Measurements from ENCODE around the gene VARS2.

The VARS2 gene

DNA sequence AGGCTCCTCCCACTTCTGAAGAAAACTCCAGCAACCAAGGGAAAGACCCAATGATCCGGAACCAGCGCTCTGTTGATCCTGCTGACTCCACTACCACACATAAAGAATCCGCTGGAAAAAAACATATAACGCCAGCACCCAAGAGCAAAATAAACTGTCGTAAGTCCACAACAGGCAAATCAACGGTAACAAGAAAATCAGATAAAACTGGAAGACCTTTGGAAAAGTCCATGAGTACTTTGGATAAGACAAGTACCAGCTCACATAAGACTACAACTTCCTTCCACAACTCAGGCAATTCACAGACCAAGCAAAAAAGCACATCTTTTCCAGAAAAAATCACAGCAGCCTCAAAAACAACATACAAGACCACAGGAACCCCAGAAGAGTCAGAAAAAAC is 34.8 kb downstream of the VARS2 start:
- TF ChIP-seq, protein P1, sequence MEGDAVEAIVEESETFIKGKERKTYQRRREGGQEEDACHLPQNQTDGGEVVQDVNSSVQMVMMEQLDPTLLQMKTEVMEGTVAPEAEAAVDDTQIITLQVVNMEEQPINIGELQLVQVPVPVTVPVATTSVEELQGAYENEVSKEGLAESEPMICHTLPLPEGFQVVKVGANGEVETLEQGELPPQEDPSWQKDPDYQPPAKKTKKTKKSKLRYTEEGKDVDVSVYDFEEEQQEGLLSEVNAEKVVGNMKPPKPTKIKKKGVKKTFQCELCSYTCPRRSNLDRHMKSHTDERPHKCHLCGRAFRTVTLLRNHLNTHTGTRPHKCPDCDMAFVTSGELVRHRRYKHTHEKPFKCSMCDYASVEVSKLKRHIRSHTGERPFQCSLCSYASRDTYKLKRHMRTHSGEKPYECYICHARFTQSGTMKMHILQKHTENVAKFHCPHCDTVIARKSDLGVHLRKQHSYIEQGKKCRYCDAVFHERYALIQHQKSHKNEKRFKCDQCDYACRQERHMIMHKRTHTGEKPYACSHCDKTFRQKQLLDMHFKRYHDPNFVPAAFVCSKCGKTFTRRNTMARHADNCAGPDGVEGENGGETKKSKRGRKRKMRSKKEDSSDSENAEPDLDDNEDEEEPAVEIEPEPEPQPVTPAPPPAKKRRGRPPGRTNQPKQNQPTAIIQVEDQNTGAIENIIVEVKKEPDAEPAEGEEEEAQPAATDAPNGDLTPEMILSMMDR (IDR thresholded peaks at IDR 0.05; ENCODE audit: control insufficient read depth, insufficient read depth, low read depth, low read length, missing control alignments) = no peak
- H3K4me3 ChIP-seq (ENCODE audit: control insufficient read depth, low read depth, low read length) = no peak overlapping the region
- no peak for DNase-seq (ENCODE audit: low read depth)

DNA sequence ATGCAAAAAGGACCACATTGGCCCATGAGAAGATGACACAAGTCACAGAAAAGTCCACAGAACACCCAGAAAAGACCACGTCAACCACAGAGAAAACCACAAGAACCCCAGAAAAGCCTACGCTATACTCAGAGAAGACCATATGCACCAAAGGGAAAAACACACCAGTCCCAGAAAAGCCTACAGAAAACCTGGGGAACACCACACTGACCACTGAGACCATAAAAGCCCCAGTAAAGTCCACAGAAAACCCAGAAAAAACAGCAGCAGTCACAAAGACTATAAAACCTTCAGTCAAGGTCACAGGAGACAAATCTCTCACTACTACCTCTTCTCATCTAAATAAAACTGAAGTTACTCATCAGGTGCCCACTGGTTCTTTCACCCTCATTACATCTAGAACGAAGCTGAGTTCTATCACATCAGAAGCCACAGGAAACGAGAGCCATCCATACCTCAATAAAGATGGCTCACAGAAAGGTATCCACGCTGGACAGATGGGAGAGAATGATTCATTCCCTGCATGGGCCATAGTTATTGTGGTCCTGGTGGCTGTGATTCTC is 38.0 kb downstream of the VARS2 start:
- TF ChIP-seq, protein P1 (IDR thresholded peaks at IDR 0.05; ENCODE audit: control insufficient read depth, insufficient read depth, low read depth, low read length, missing control alignments) = no peak
- no peak overlapping the region for H3K4me3 ChIP-seq (ENCODE audit: control insufficient read depth, low read depth, low read length)
- DNase-seq (ENCODE audit: low read depth) = no peak

DNA sequence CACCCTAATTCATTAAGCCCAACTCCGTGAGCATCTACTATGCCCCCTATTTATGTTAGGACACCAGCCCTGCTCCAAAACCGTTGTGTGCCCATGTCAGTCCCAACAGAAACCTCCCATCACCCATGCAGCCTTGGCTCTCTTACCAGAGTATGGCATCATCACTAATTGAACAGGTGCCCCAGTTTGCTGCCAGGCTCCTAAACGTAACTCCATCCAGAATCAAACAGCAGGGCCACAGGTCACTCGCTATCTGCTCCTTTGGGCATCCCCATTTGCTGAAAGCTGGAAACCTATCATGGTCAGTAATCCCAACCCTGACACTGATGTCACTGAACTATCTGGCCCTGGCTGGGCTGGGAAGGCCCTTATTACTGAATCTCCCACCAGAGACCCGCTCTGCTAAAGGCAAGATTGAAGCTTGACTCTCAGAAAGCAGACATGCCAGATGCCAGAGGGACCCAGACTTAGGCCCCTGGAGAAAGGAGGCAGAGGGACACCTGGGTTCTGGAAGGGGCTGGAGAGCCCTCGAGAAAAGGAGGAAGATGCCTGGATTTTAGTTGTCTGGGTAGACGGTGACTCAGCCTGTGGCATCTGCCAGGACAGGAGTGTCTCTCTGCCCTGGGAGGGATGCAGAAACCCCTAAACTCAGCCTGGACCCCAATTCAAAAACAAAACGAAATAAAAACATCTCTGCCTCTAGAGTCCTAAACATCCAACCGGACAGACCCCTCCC is 40.8 kb downstream of the VARS2 start:
- TF ChIP-seq, protein P1 (IDR thresholded peaks at IDR 0.05; ENCODE audit: control insufficient read depth, insufficient read depth, low read depth, low read length, missing control alignments) = no peak
- H3K4me3 ChIP-seq (ENCODE audit: control insufficient read depth, low read depth, low read length) = peak overlapping the region; percentile 28; the same call in 1 of the 2 replicates
- no peak for DNase-seq (ENCODE audit: low read depth)

- peak overlapping the region; percentile 28 for H3K4me3 ChIP-seq (ENCODE audit: control insufficient read depth, low read depth, low read length)
- no peak for DNase-seq (ENCODE audit: low read depth)
- TF ChIP-seq, protein P1 (IDR thresholded peaks at IDR 0.05; ENCODE audit: control insufficient read depth, insufficient read depth, low read depth, low read length, missing control alignments) = no peak
These were observed 41.5 kb downstream of the VARS2 start for GRCh38 chr6:30955367-30956042.

- TF ChIP-seq, protein P1 (IDR thresholded peaks at IDR 0.05; ENCODE audit: control insufficient read depth, insufficient read depth, low read depth, low read length, missing control alignments) = no peak
- H3K4me3 ChIP-seq (ENCODE audit: control insufficient read depth, low read depth, low read length) = no peak overlapping the region
- DNase-seq (ENCODE audit: low read depth) = no peak
These were observed 43.7 kb downstream of the VARS2 start for GRCh38 chr6:30957716-30958115.

DNA sequence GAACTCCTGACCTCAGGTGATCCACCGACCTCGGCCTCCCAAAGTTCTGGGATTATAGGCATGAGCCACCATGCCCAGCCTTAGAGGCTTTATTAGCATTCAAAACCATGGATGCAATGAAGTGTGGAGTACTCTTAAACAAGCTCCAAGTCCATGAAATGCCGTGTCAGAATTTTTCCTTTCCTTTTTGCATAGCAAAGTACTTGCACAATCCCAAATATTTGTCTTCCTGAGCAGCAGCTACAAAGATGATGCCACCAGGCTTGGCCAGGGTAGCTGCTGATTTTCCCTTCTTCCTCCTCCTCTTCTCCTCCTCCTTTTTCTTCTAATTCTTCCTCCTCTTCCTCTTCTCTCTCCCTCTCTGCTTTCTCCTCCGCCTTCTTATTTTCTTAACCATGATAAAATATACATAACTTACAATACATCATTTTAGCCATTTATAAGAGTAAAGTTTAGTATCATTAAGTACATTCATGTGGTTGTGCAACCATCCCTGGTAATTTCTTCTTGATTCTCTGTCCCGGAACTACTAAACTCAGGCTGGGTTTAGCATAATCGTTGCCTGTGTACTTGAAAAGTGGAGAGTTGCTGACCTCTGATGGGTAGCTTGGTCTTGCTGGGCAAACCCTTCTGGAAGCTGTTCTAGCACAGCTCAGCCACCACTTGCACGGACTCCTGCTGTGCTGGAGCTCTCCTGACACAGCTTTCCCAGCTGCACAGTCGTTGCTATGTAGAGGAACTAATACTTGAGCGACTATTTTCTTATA is 47.1 kb downstream of the VARS2 start:
- DNase-seq (ENCODE audit: low read depth) = no peak
- TF ChIP-seq, protein P1 (IDR thresholded peaks at IDR 0.05; ENCODE audit: control insufficient read depth, insufficient read depth, low read depth, low read length, missing control alignments) = no peak
- no peak overlapping the region for H3K4me3 ChIP-seq (ENCODE audit: control insufficient read depth, low read depth, low read length)

Measured in AG09309 (cell line).